ENCODE results near the gene CCL5. TPM values are rescaled to one million over a fixed set of nuclear protein-coding genes. Genes with fewer than 3 reads are reported as not detected.
A peak's percentile ranks its signal among the peaks of the same experiment; 100 is the strongest.

The CCL5 gene
- polyA plus RNA-seq, 2 of the 4 experiments (the other 2 are of a cell fraction), result 0.12 to 0.31 TPM

- no peak for FAIRE-seq
- Histone ChIP-seq H3K4me3 (no peak overlapping the region), H3K4me1 (peaks cover 9% of the 10 kb centered on the region; the same call in 2 of the 3 replicates), H3K4me2 (no peak overlapping the region), H3K27ac (no peak overlapping the region), H3K9me3 (no peaks in the 10 kb centered on the region)
- 71% methylated on average over 3 of the region's 3 CpGs for WGBS (ENCODE audit: missing lambda C conversion rate)
- TF ChIP-seq SMC3 (IDR thresholded peaks at IDR 0.05), result no peak
- no peak for TF ChIP-seq EHF (CRISPR knock-in tag; IDR thresholded peaks at IDR 0.05)
- TF ChIP-seq FOXS1 (CRISPR knock-in tag; IDR thresholded peaks at IDR 0.05), result no peak
- no peak for TF ChIP-seq NR3C1 (IDR thresholded peaks at IDR 0.05)
- TF ChIP-seq RCOR1 (IDR thresholded peaks at IDR 0.05; ENCODE audit: low read depth, low read length), result no peak
- TF ChIP-seq CTCF (IDR thresholded peaks at IDR 0.05), result no peak
- TF ChIP-seq GATA3 (IDR thresholded peaks at IDR 0.05; ENCODE audit: borderline replicate concordance), result no peak
- TF ChIP-seq HOXB5 (CRISPR knock-in tag; IDR thresholded peaks at IDR 0.05), result no peak
- TF ChIP-seq MAZ (IDR thresholded peaks at IDR 0.05; ENCODE audit: borderline replicate concordance, low read depth, low read length), result no peak
- no peak for TF ChIP-seq HOXA7 (CRISPR knock-in tag; IDR thresholded peaks at IDR 0.05)
- no peak for TF ChIP-seq CBX2 (IDR thresholded peaks at IDR 0.05; ENCODE audit: borderline replicate concordance, low read depth)
- no peak for TF ChIP-seq KDM5A (IDR thresholded peaks at IDR 0.05)
- TF ChIP-seq HOXB13 (CRISPR knock-in tag; IDR thresholded peaks at IDR 0.05; ENCODE audit: low read depth), result no peak
- TF ChIP-seq ZC3H11A (IDR thresholded peaks at IDR 0.05), result no peak
- no peak for TF ChIP-seq CHD4 (IDR thresholded peaks at IDR 0.05; ENCODE audit: borderline replicate concordance)
- TF ChIP-seq POLR2A (IDR thresholded peaks at IDR 0.05; ENCODE audit: low read length), result no peak
- no peak for TF ChIP-seq RNF2 (IDR thresholded peaks at IDR 0.05; ENCODE audit: borderline replicate concordance, low read depth)
- no peak for TF ChIP-seq NFE2L2 (conservative IDR thresholded peaks at IDR 0.05; ENCODE audit: low read length)
- no peak for ATAC-seq
- DNase-seq (ENCODE audit: low read depth in 1 of 2, low spot score in 1 of 2), result no peak
- ChIA-PET POLR2A (no interaction called here), CTCF (interaction anchor here (2.4 kb wide), 1 partner anchor 18 kb away, joined by 9 read pairs; no protein-coding TSS in a partner anchor)
Observed at GRCh38 chr17:35867574-35867973, 12.6 kb downstream of the CCL5 start.

GRCh38 chr17:35866341-35866950 is 13.7 kb downstream of the CCL5 start:
- Histone ChIP-seq H3K4me1 (peaks cover 9% of the 10 kb centered on the region; the same call in 2 of the 3 replicates), H3K9me3 (no peaks in the 10 kb centered on the region), H3K4me3 (no peak overlapping the region), H3K4me2 (no peak overlapping the region), H3K27ac (peak overlapping the region in 1 of 2 experiments; percentile 15; a peak in 1 of 6 replicates)
- CTCF ChIA-PET, result interaction anchor here (0.6 to 6.3 kb wide), 4 partner anchors 12 to 855 kb away, joined by 3 to 41 read pairs (median 4); no protein-coding TSS in a partner anchor
- FAIRE-seq, result no peak
- TF ChIP-seq MAFK (IDR thresholded peaks at IDR 0.05; ENCODE audit: partially characterized antibody), result no peak
- no peak for TF ChIP-seq USF2 (IDR thresholded peaks at IDR 0.05)
- no peak for TF ChIP-seq HOXB13 (CRISPR knock-in tag; IDR thresholded peaks at IDR 0.05; ENCODE audit: low read depth)
- no peak for TF ChIP-seq SMC3 (IDR thresholded peaks at IDR 0.05)
- TF ChIP-seq JUNB (IDR thresholded peaks at IDR 0.05), result no peak
- no peak for TF ChIP-seq HES2 (IDR thresholded peaks at IDR 0.05)
- TF ChIP-seq ELK1 (IDR thresholded peaks at IDR 0.05; ENCODE audit: low read depth, low read length), result no peak
- no peak for TF ChIP-seq FOSB (CRISPR knock-in tag; IDR thresholded peaks at IDR 0.05)
- TF ChIP-seq REST (IDR thresholded peaks at IDR 0.05), result no peak
- TF ChIP-seq RAD21 (conservative IDR thresholded peaks at IDR 0.05 in 1 of 2, IDR thresholded peaks at IDR 0.05 in 1 of 2), result no peak
- WGBS (ENCODE audit: missing lambda C conversion rate), result 82% methylated on average over 1 of the region's 1 CpG
- POLR2A ChIA-PET, result interaction anchor here (0.6 kb wide), 1 partner anchor 88 kb away, joined by 3 read pairs; no protein-coding TSS in a partner anchor
- DNase-seq (ENCODE audit: low read depth in 1 of 2, low spot score in 1 of 2), result no peak
- no peak for ATAC-seq

Data from A549 (cell line).